ENCODE data around the gene TVP23C.

TVP23C gene

DNA sequence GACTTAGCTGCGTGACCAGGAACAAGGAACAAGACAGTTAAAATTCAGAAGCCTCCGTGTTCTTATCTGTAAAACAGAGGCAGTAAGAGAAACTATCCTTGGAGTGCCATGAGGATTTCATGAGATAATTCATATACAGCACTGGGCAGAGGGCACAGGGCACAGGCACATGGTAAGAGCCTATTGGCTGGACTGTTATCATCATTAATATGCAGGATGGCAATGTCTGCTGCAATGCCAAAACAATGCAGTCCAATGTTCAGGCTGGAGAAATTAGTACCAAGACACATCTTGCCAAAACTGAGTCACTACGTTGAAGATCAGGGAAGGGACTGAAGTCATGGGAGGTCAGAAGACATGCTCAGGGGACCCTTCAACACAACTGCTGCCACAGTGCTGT is 109.5 kb downstream of the TVP23C start:
- no peaks in the 10 kb centered on the region for H3K36me3 ChIP-seq (ENCODE audit: insufficient read depth, low read length)
- no peak overlapping the region for H2AFZ ChIP-seq (ENCODE audit: low read length)
- H3K9me3 ChIP-seq (ENCODE audit: insufficient read depth, low read depth, low read length): no peaks in the 10 kb centered on the region
- H3K9me2 ChIP-seq (replicated peaks; ENCODE audit: low read depth, low read length): no peaks in the 10 kb centered on the region
- H3K4me1 ChIP-seq (ENCODE audit: insufficient read depth, low read length, poor library complexity, severe bottlenecking): no peaks in the 10 kb centered on the region
- no peak overlapping the region for H3K4me3 ChIP-seq (ENCODE audit: low read length, poor library complexity, severe bottlenecking)
- no peaks in the 10 kb centered on the region for H3K27me3 ChIP-seq (ENCODE audit: insufficient read depth, low read length, poor library complexity, severe bottlenecking)
- H4K20me1 ChIP-seq (ENCODE audit: insufficient read depth, low read length, poor library complexity, severe bottlenecking): no peaks in the 10 kb centered on the region
- no peak overlapping the region for H3K9ac ChIP-seq (ENCODE audit: low read depth, low read length, poor library complexity, severe bottlenecking)
- no peaks in the 10 kb centered on the region for H3F3A ChIP-seq (ENCODE audit: low read depth)
- no peaks in the 10 kb centered on the region for H3K79me2 ChIP-seq (ENCODE audit: insufficient read depth, low read length)
- TF ChIP-seq, protein P1, sequence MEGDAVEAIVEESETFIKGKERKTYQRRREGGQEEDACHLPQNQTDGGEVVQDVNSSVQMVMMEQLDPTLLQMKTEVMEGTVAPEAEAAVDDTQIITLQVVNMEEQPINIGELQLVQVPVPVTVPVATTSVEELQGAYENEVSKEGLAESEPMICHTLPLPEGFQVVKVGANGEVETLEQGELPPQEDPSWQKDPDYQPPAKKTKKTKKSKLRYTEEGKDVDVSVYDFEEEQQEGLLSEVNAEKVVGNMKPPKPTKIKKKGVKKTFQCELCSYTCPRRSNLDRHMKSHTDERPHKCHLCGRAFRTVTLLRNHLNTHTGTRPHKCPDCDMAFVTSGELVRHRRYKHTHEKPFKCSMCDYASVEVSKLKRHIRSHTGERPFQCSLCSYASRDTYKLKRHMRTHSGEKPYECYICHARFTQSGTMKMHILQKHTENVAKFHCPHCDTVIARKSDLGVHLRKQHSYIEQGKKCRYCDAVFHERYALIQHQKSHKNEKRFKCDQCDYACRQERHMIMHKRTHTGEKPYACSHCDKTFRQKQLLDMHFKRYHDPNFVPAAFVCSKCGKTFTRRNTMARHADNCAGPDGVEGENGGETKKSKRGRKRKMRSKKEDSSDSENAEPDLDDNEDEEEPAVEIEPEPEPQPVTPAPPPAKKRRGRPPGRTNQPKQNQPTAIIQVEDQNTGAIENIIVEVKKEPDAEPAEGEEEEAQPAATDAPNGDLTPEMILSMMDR (conservative IDR thresholded peaks at IDR 0.05; ENCODE audit: low read length): no peak
- no peak for TF ChIP-seq EZH2phosphoT487 (IDR thresholded peaks at IDR 0.05; ENCODE audit: borderline replicate concordance)
- H3K4me2 ChIP-seq (ENCODE audit: low read depth, low read length, poor library complexity, severe bottlenecking): no peak overlapping the region

DNA sequence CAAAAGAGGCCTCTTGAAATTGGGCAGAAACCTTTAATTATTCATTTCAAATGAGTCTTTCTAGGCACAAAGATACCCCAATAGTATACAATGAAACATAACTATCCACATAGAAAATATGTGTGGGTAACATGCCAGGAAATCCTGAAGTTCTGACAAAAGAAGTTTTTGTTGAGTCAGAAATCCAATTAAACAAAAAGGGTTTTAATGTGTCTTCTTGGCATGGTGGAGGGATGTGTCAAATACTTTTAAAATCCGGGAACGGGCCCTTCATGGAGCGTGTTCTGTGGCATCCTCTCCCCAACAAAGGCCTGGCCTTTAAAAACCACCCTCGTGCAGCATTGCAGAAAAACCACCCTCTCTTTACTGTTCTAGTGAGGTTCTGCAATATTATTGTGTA is 110.0 kb downstream of the TVP23C start:
- no peaks in the 10 kb centered on the region for H3K27me3 ChIP-seq (ENCODE audit: insufficient read depth, low read length, poor library complexity, severe bottlenecking)
- H3K9me2 ChIP-seq (replicated peaks; ENCODE audit: low read depth, low read length): no peaks in the 10 kb centered on the region
- H3K36me3 ChIP-seq (ENCODE audit: insufficient read depth, low read length): no peaks in the 10 kb centered on the region
- no peak overlapping the region for H3K9ac ChIP-seq (ENCODE audit: low read depth, low read length, poor library complexity, severe bottlenecking)
- H3K4me2 ChIP-seq (ENCODE audit: low read depth, low read length, poor library complexity, severe bottlenecking): no peak overlapping the region
- H3F3A ChIP-seq (ENCODE audit: low read depth): no peaks in the 10 kb centered on the region
- no peaks in the 10 kb centered on the region for H3K9me3 ChIP-seq (ENCODE audit: insufficient read depth, low read depth, low read length)
- H3K79me2 ChIP-seq (ENCODE audit: insufficient read depth, low read length): no peaks in the 10 kb centered on the region
- H2AFZ ChIP-seq (ENCODE audit: low read length): no peak overlapping the region
- H3K4me1 ChIP-seq (ENCODE audit: insufficient read depth, low read length, poor library complexity, severe bottlenecking): no peaks in the 10 kb centered on the region
- H4K20me1 ChIP-seq (ENCODE audit: insufficient read depth, low read length, poor library complexity, severe bottlenecking): no peaks in the 10 kb centered on the region
- H3K4me3 ChIP-seq (ENCODE audit: low read length, poor library complexity, severe bottlenecking): no peak overlapping the region
- TF ChIP-seq, protein P1 (conservative IDR thresholded peaks at IDR 0.05; ENCODE audit: low read length): no peak
- TF ChIP-seq EZH2phosphoT487 (IDR thresholded peaks at IDR 0.05; ENCODE audit: borderline replicate concordance): no peak

DNA sequence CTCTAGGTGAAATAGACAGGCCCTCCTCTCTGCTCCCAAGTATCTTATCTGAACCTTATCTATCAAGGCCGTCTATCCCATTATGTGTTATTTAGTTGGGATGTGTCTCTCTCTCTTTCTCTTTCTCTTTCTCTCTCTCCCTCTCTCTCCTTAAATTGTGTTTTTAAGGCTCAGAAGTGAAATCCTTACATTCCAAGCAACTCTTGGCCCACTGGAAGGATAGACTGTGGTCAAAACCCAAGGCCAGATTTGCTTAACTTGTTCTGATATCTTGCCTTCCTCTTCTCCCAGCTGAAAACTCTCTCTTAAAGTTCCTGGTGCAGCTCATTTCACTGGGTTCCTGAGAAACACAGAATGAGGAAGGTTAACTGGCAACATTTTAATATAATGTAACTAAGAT is 110.5 kb downstream of the TVP23C start:
- no peak for TF ChIP-seq EZH2phosphoT487 (IDR thresholded peaks at IDR 0.05; ENCODE audit: borderline replicate concordance)
- TF ChIP-seq, protein P1 (conservative IDR thresholded peaks at IDR 0.05; ENCODE audit: low read length): no peak
- H3K9me3 ChIP-seq (ENCODE audit: insufficient read depth, low read depth, low read length): no peaks in the 10 kb centered on the region
- no peaks in the 10 kb centered on the region for H3F3A ChIP-seq (ENCODE audit: low read depth)
- no peaks in the 10 kb centered on the region for H3K4me1 ChIP-seq (ENCODE audit: insufficient read depth, low read length, poor library complexity, severe bottlenecking)
- H3K9ac ChIP-seq (ENCODE audit: low read depth, low read length, poor library complexity, severe bottlenecking): no peak overlapping the region
- no peaks in the 10 kb centered on the region for H4K20me1 ChIP-seq (ENCODE audit: insufficient read depth, low read length, poor library complexity, severe bottlenecking)
- no peak overlapping the region for H3K4me2 ChIP-seq (ENCODE audit: low read depth, low read length, poor library complexity, severe bottlenecking)
- no peaks in the 10 kb centered on the region for H3K36me3 ChIP-seq (ENCODE audit: insufficient read depth, low read length)
- no peaks in the 10 kb centered on the region for H3K27me3 ChIP-seq (ENCODE audit: insufficient read depth, low read length, poor library complexity, severe bottlenecking)
- no peaks in the 10 kb centered on the region for H3K9me2 ChIP-seq (replicated peaks; ENCODE audit: low read depth, low read length)
- no peak overlapping the region for H3K4me3 ChIP-seq (ENCODE audit: low read length, poor library complexity, severe bottlenecking)
- no peaks in the 10 kb centered on the region for H3K79me2 ChIP-seq (ENCODE audit: insufficient read depth, low read length)
- H2AFZ ChIP-seq (ENCODE audit: low read length): no peak overlapping the region
